ENCODE results near the gene SYT2. TPM values are rescaled to one million over a fixed set of nuclear protein-coding genes. Genes with fewer than 3 reads are reported as not detected.
A peak's percentile ranks its signal among the peaks of the same experiment; 100 is the strongest.

Gene SYT2
- 0.26 and 0.37 TPM in 2 replicates for total RNA-seq (ENCODE audit: low replicate concordance)

DNA sequence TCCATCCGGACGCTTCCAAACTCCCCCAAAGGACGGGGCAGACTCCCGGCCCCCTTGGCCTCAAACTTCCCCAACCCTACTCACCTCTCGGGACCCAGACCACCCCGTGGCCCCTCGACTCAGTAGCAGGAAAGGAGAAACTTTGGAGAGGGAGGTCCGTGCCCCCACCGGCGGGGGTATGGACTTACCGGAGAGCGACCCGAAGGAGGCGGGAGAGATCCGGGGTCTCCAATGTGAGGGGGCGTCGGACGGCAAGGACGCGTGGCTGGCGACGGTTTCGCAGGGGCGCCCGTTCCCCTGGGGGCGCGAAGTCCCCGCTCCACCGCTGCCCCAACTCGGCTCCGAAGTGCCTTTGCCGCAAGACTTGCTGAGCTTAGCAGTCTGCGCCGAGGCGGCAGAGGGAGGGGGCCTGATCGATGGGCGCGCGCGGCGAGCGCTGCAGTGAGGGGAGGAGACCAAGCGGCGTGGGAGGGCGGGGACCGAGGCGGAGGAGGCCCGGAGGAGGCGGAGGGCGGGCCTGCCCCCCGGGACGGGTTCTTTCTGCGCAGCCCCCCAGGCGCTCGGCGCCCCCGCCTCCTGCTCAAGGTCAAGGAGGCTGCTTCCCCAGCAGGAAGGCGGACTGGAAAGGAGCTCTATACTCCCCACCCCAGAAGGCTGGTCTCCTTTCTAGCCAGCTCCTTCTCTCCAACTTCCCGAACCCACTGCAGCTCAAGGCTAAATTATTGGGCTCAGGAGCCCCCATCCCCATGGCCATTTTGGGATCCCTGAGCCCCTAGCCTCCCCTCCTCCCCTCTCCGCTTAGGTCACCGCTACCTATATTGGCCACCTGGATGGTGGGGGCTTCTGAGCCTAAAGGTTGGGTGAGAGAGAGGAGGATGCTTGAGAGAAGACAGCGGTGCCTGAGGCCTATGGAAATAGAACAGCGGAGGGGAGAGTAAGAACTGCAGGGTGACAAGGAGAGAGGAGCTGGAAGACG lies at the start of gene SYT2:
Gene SYT2 (minus strand): TSS at position 385 of the 976 bp plus-strand sequence. CDS start 104,682 bp downstream, outside the sequence.
- H3K9me3 ChIP-seq (ENCODE audit: low read depth): no peaks in the 10 kb centered on the region
- H3K9me3 Mint-ChIP-seq: no peaks in the 10 kb centered on the region
- H3K36me3 Mint-ChIP-seq: no peaks in the 10 kb centered on the region
- DNase-seq (ENCODE audit: low spot score): peak; percentile 82
- no peaks in the 10 kb centered on the region for H3K36me3 ChIP-seq
- no peak within 1 kb of the TSS for H3K27ac Mint-ChIP-seq
- H3K27me3 Mint-ChIP-seq (ENCODE audit: insufficient read depth, low read depth): peaks cover 45% of the 10 kb centered on the region
- no peak within 1 kb of the TSS for H3K9ac ChIP-seq
- no peak within 1 kb of the TSS for H3K27ac ChIP-seq
- peaks cover 12% of the 10 kb centered on the region for H4K20me1 ChIP-seq (ENCODE audit: low read depth)
- H3K4me1 ChIP-seq: peaks cover 34% of the 10 kb centered on the region
- peaks cover 67% of the 10 kb centered on the region for H3K27me3 ChIP-seq
- no peaks in the 10 kb centered on the region for H3K79me2 ChIP-seq (ENCODE audit: low read depth)
- TF ChIP-seq EZH2phosphoT487 (IDR thresholded peaks at IDR 0.05) (peak; percentile 72), EZH2 (IDR thresholded peaks at IDR 0.05) (peak; percentile 87), CTCF (IDR thresholded peaks at IDR 0.05) (no peak)
- H3K4me1 Mint-ChIP-seq: peaks cover 30% of the 10 kb centered on the region
- peak within 1 kb of the TSS; percentile 60 for H3K4me3 ChIP-seq
- peaks cover 23% of the 10 kb centered on the region for H3F3A ChIP-seq (ENCODE audit: low read depth)
- H3K4me3 Mint-ChIP-seq: peak within 1 kb of the TSS; percentile 79
- peak within 1 kb of the TSS; percentile 89 for H2AFZ ChIP-seq (replicated peaks)
- H3K4me2 ChIP-seq: peak within 1 kb of the TSS; percentile 99

DNA sequence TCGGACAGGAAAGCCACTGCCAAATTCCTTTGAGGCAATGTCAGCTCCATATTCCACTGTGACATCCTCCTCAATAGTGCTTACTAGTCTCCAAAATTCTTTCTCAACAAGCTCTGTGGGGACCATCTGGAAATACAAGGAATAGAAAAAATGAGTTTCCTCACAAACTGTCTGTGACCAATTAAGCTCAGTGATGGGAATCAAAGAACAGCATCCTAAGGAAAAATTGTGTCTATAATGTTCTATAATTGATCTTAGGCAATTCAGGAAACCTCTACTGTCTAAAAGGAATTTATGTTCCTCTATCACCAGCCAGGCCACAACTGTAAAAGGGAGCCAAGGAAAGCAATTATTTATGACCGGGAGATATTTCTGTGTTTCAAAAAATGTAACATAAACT lies 46.1 kb upstream of the SYT2 start:
- no peaks in the 10 kb centered on the region for H3K27me3 ChIP-seq
- H3K9me3 ChIP-seq (ENCODE audit: low read depth): no peaks in the 10 kb centered on the region
- no peak for TF ChIP-seq EZH2phosphoT487 (IDR thresholded peaks at IDR 0.05)
- no peak for TF ChIP-seq CTCF (IDR thresholded peaks at IDR 0.05)
- TF ChIP-seq EZH2 (IDR thresholded peaks at IDR 0.05): no peak
- DNase-seq (ENCODE audit: low spot score): no peak
- peaks cover 54% of the 10 kb centered on the region for H3F3A ChIP-seq (ENCODE audit: low read depth)
- no peak overlapping the region for H3K4me3 ChIP-seq
- H3K4me1 ChIP-seq: no peaks in the 10 kb centered on the region
- Mint-ChIP-seq H3K4me3 (no peak overlapping the region), H3K27ac (no peak overlapping the region), H3K36me3 (peaks cover 39% of the 10 kb centered on the region), H3K9me3 (no peaks in the 10 kb centered on the region), H3K27me3 (ENCODE audit: insufficient read depth, low read depth) (peaks cover 2% of the 10 kb centered on the region), H3K4me1 (no peaks in the 10 kb centered on the region)
- H3K9ac ChIP-seq: no peak overlapping the region
- H3K4me2 ChIP-seq: no peak overlapping the region
- H3K79me2 ChIP-seq (ENCODE audit: low read depth): peaks cover 40% of the 10 kb centered on the region
- no peak overlapping the region for H2AFZ ChIP-seq (replicated peaks)
- H3K36me3 ChIP-seq: peaks cover 72% of the 10 kb centered on the region
- H3K27ac ChIP-seq: no peak overlapping the region
- H4K20me1 ChIP-seq (ENCODE audit: low read depth): peaks cover 53% of the 10 kb centered on the region

GRCh38 chr1:202754293-202754692 lies 44.0 kb upstream of the SYT2 start:
- Histone ChIP-seq H3K4me2 (no peak overlapping the region), H2AFZ (replicated peaks) (no peak overlapping the region), H3K79me2 (ENCODE audit: low read depth) (peaks cover 40% of the 10 kb centered on the region), H3K4me1 (no peaks in the 10 kb centered on the region), H3K27me3 (no peaks in the 10 kb centered on the region), H3K36me3 (peaks cover 78% of the 10 kb centered on the region), H3F3A (ENCODE audit: low read depth) (peaks cover 64% of the 10 kb centered on the region), H3K4me3 (no peak overlapping the region), H3K27ac (no peak overlapping the region), H4K20me1 (ENCODE audit: low read depth) (peaks cover 50% of the 10 kb centered on the region), H3K9ac (no peak overlapping the region), H3K9me3 (ENCODE audit: low read depth) (no peaks in the 10 kb centered on the region)
- H3K4me1 Mint-ChIP-seq: no peaks in the 10 kb centered on the region
- peaks cover 40% of the 10 kb centered on the region for H3K36me3 Mint-ChIP-seq
- H3K9me3 Mint-ChIP-seq: no peaks in the 10 kb centered on the region
- TF ChIP-seq CTCF (IDR thresholded peaks at IDR 0.05) (no peak), EZH2 (IDR thresholded peaks at IDR 0.05) (no peak), EZH2phosphoT487 (IDR thresholded peaks at IDR 0.05) (no peak)
- DNase-seq (ENCODE audit: low spot score): no peak
- no peak overlapping the region for H3K4me3 Mint-ChIP-seq
- no peak overlapping the region for H3K27ac Mint-ChIP-seq
- H3K27me3 Mint-ChIP-seq (ENCODE audit: insufficient read depth, low read depth): peaks cover 2% of the 10 kb centered on the region
